Cardiac fibroblast (primary cell): Measurements from ENCODE around the gene KDM5B.
"Not testable (repeated sequence)": the region's sequence is repeated elsewhere in the genome, so short reads cannot be mapped to it uniquely, and the experiment has no call there.

ENCODE experiments used
- DNase-seq, 2 donors: peaks; one replicate each; pipeline versions ENCODE4 v3.0.0 to v3.0.0-alpha.2; 2010; ENCODE audit warnings: low read depth in 2 of 2
- H3K4me3 ChIP-seq, 2 donors: replicated peaks in 1 of 2; 1 replicate in 1 of 2; 2 replicates in 1 of 2; pipeline ENCODE4 v1.5.1; 2011; ENCODE audit warnings: low read depth in 2 of 2, low read length in 2 of 2, mild to moderate bottlenecking in 2 of 2, moderate library complexity in 1 of 2
- TF ChIP-seq, protein P1 (sequence below): IDR thresholded peaks from one replicate; pipeline ENCODE4 v1.5.1; 2011; ENCODE audit warnings: low read depth, mild to moderate bottlenecking, low read length, inconsistent platforms

KDM5B gene

DNA sequence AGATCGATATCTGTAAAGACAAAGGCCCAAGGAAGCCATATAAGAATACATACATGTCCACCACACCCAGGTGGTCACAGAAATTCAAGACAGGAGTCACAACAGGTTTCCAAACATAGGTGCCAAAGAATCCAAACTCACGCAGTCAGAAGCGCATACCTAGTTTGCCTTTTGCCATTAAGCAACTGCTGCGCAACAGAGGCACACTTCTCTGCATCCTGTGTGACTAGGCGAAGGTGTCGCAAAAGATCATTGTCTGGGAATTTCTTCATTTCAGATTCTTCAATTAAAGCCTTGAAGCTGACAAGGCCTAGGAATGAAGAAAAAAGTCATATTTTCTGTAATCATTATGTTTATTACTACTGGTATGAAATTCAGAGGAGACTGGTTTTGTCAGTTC lies 65.7 kb downstream of the KDM5B start:
- H3K4me3 ChIP-seq = no peak overlapping the region
- TF ChIP-seq, protein P1, sequence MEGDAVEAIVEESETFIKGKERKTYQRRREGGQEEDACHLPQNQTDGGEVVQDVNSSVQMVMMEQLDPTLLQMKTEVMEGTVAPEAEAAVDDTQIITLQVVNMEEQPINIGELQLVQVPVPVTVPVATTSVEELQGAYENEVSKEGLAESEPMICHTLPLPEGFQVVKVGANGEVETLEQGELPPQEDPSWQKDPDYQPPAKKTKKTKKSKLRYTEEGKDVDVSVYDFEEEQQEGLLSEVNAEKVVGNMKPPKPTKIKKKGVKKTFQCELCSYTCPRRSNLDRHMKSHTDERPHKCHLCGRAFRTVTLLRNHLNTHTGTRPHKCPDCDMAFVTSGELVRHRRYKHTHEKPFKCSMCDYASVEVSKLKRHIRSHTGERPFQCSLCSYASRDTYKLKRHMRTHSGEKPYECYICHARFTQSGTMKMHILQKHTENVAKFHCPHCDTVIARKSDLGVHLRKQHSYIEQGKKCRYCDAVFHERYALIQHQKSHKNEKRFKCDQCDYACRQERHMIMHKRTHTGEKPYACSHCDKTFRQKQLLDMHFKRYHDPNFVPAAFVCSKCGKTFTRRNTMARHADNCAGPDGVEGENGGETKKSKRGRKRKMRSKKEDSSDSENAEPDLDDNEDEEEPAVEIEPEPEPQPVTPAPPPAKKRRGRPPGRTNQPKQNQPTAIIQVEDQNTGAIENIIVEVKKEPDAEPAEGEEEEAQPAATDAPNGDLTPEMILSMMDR = no peak
- no peak for DNase-seq

DNA sequence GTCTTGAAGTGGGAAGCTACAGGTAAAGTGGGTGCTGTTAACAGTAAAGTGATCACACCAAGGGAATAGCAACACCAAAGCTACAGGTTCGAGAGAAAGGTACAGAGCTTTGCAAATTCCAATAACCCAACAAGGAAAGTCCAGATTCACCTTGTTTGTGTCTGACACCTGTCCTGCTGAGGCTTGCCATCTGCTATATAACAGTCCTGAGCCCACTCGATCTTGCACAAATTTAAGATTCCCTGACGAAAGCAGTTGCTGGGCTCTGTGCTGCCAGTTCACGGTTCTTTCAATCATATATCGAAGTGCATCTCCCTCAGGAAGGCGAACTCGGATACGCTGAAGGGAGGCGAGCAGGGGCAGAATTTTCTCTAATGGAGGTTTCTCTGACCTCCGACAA lies 75.0 kb downstream of the KDM5B start:
- H3K4me3 ChIP-seq = no peak overlapping the region
- DNase-seq = no peak
- TF ChIP-seq, protein P1 = no peak

DNA sequence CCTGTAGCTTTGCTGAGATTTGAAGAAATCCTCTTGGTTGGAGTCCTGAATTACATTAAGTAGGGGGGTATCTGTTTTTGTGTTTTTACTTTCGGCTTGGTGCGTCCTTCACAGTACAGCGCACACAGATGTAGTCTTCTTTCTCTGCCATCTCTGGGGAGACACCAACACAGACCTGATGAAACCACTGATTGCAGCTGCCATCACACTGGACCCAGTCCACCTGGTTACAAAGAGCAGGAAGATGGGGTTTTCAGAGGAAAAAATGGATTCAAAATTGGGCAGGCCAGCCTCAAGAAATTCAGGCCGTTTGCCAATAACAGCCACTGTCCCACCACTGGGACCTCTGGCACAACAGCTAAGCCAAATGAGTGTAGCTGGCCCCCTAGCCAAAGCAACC lies 79.3 kb downstream of the KDM5B start:
- no peak overlapping the region for H3K4me3 ChIP-seq
- DNase-seq = no peak
- TF ChIP-seq, protein P1 = no peak

DNA sequence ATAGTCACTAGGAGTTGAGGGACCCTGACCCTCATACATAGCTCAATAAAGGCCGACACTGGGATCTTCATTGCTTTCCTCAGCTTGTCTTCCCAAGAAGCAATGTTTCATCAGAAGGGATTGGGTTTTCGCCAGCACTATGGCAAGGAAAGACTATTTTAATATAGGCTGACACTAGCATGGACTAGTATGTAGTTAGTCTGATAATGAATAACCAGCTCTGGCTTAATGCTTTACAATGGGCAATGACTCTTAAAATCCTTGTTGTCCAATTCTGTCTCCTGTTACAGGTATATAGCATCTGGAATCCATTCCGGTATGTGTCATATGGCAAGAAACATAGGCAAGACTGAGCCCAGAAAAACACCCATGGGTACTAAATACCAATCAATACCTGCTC lies 82.7 kb downstream of the KDM5B start:
- no peak overlapping the region for H3K4me3 ChIP-seq
- TF ChIP-seq, protein P1 = no peak
- DNase-seq = no peak

DNA sequence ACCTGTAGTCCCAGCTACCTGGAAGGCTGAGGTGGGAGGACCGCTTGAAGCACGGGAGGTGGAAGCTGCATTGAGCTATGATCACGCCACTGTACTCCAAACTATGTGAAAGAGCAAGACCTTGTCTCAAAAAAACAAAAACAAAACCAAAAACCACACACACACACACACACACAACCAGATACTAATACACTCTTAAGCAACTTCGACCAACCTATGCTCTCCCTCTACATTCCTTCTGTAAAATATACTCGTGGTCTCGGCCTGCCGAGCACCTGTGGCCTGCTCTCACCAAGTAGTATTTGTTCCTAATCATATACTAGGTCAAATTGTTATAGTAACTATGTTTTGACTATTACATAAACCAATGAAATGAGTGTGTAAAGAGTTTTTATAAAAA lies 84.5 kb downstream of the KDM5B start:
- DNase-seq = no peak
- no peak overlapping the region for H3K4me3 ChIP-seq
- TF ChIP-seq, protein P1 = no peak

DNA sequence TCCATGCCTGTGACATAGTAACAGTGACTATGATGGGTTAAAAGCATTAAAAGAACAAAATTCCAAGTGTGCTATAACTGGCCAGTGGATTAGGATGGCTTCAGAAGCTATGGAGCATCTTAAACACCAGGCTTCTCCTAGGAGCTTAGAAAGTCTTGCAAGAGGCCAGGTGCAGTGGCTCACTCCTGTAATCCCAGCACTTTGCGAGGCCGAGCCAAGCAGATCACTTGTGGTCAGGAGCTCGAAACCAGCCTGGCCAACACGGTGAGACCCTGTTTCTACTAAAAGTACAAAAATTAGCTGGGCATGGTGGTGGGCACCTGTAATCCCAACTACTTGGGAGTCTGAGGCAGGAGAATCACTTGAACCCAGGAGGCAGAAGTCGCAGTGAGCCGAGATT lies 85.2 kb downstream of the KDM5B start:
- not testable (repeated sequence) for DNase-seq, H3K4me3 ChIP-seq

DNA sequence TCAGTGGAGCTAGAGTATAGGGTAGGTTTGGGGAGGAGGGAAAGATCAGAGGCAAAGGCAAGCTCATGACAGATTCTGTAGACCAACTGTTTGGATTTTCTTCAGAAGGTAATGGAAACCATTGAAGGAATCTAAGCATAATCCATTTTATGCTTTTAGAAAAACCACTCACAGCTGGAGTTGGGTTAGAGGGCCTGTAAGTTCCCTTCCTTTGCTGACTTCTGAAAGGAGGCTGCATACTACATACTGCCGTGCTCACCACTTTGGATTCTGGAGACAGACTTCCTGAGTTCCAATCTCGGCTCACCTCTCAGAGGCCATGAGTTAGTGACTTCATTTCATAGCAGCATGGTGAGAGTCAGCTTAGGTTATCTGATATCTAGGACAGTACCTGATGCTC lies 91.6 kb downstream of the KDM5B start:
- TF ChIP-seq, protein P1 = no peak
- no peak for DNase-seq
- H3K4me3 ChIP-seq = no peak overlapping the region

DNA sequence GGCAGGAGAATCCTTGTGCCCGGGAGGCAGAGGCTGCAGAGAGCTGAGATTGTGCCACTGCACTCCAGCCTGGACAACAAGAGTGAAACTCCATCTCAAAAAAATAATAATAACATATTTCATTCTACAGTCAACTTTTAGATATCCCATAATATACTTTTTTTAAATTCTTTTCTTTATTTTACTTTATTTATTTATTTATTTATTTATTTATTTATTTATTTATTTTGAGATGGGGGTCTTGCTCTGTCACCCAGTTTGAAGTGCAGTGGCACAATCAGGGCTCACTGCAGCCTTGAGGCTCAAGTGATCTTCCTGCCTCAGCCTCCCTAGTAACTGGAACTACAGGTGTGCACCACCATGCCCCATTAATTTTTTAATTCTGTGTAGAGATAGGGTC lies 94.0 kb downstream of the KDM5B start:
- not testable (repeated sequence) for DNase-seq

More for the DNA sequence above, 94.0 kb downstream of the KDM5B start:
- H3K4me3 ChIP-seq = not testable (repeated sequence)
